Eye (tissue), 1 donor: ENCODE measurements around the gene HLA-C.
"Not testable (repeated sequence)": the region's sequence is repeated elsewhere in the genome, so short reads cannot be mapped to it uniquely, and the experiment has no call there.

Source experiments
- DNase-seq: peaks from one replicate; pipeline ENCODE4 v3.0.0-alpha.2; 2015

The HLA-C gene

GRCh38 chr6:31271641-31272357 lies at the start of gene HLA-C:
Gene HLA-C (minus strand): TSS chr6:31272092. CDS start chr6:31272071, 21 bp downstream.
- peak; percentile 96 for DNase-seq

GRCh38 chr6:31321005-31321707 lies 49.3 kb upstream of the HLA-C start:
- no peak for DNase-seq

GRCh38 chr6:31317036-31317435 lies 45.1 kb upstream of the HLA-C start:
- DNase-seq = no peak

GRCh38 chr6:31309641-31310040 lies 37.7 kb upstream of the HLA-C start:
- no peak for DNase-seq

- DNase-seq = no peak
These were observed 36.9 kb upstream of the HLA-C start for GRCh38 chr6:31308845-31309175.

- DNase-seq = no peak
These were observed 36.4 kb upstream of the HLA-C start for GRCh38 chr6:31308050-31308844.

GRCh38 chr6:31307669-31308049 lies 35.8 kb upstream of the HLA-C start:
- no peak for DNase-seq

GRCh38 chr6:31305703-31306219 lies 33.9 kb upstream of the HLA-C start:
- no peak for DNase-seq

GRCh38 chr6:31304683-31305082 lies 32.8 kb upstream of the HLA-C start:
- DNase-seq = no peak

GRCh38 chr6:31300797-31301196 lies 28.9 kb upstream of the HLA-C start:
- no peak for DNase-seq

GRCh38 chr6:31299947-31300346 lies 28.1 kb upstream of the HLA-C start:
- no peak for DNase-seq

- DNase-seq = no peak
These were observed 27.6 kb upstream of the HLA-C start for GRCh38 chr6:31299511-31299910.

- no peak for DNase-seq
These were observed 22.2 kb upstream of the HLA-C start for GRCh38 chr6:31294056-31294455.

GRCh38 chr6:31293343-31293742 lies 21.5 kb upstream of the HLA-C start:
- DNase-seq = peak; percentile 59

- DNase-seq = no peak
These were observed 17.9 kb upstream of the HLA-C start for GRCh38 chr6:31289788-31290187.

- DNase-seq = no peak
These were observed 15.7 kb upstream of the HLA-C start for GRCh38 chr6:31287619-31288018.

GRCh38 chr6:31285982-31286381 lies 14.1 kb upstream of the HLA-C start:
- DNase-seq = no peak

- DNase-seq = no peak
These were observed 13.6 kb upstream of the HLA-C start for GRCh38 chr6:31285486-31285885.

- not testable (repeated sequence) for DNase-seq
These were observed 7.8 kb upstream of the HLA-C start for GRCh38 chr6:31279647-31280046.

- no peak for DNase-seq
These were observed 1.1 kb upstream of the HLA-C start for GRCh38 chr6:31272836-31273626.

- no peak for DNase-seq
These were observed 544 bp upstream of the HLA-C start for GRCh38 chr6:31272436-31272835.

- peak; percentile 58 for DNase-seq
These were observed 878 bp downstream of the HLA-C start for GRCh38 chr6:31270788-31271640.
